NCI-H2171 (cell line): Measurements from ENCODE around the gene RAD9B.
A peak's percentile ranks its signal among the peaks of the same experiment; 100 is the strongest.
"Not testable (repeated sequence)": the region's sequence is repeated elsewhere in the genome, so short reads cannot be mapped to it uniquely, and the experiment has no call there.

Source experiments
- DNase-seq: peaks from one replicate; lab custom pipeline; 2025; lab: John Stamatoyannopoulos, UW

RAD9B gene

DNA sequence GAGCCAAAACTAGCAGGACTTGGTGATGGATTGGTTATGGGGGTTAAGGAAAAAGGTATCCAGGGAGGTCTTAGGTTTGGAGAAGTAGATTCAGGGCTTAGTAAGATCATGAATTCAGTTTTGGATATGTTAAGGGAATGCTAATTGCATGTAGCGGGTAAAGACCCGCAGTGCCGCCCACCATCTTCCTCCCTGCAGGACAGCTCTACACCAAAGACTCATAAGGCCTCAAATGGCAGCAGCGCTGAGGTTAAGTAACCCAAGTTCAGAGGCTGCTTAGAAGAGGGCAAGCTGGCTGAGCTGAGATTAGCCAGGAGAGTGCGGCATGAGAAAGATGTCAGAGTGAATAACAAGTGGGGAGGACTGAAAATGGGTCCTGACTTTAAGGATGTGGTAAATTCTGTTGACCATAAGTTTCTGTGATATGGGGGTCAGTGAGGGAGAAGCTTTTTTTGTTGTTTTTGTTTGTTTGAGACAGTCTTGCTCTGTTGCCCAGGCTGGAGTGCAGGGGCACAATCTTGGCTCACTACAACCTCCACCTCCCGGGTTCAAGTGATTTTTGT, 26.2 kb downstream of the RAD9B start:
- DNase-seq: no peak

GRCh38 chr12:110530511-110530910, 28.4 kb downstream of the RAD9B start:
- DNase-seq: no peak

GRCh38 chr12:110531741-110532333, 29.7 kb downstream of the RAD9B start:
- no peak for DNase-seq

DNA sequence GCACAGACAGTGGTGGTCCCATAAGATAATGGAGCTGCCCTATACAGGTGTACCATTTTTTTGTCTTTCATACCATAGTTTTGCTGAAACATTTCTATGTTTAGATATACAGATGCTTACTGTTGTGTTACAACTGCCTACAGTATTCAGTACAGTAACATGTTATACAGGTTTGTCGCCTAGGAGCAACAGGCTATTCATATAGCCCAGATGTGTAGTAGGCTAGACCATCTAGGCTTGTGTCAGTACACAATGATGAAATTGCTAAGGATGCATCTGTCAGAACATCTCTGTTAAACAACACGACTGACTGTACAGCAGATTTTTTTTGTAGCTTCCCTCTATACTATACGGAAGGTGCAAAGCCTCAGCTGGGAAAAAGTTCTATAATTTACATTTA, 30.5 kb downstream of the RAD9B start:
- DNase-seq: no peak

DNA sequence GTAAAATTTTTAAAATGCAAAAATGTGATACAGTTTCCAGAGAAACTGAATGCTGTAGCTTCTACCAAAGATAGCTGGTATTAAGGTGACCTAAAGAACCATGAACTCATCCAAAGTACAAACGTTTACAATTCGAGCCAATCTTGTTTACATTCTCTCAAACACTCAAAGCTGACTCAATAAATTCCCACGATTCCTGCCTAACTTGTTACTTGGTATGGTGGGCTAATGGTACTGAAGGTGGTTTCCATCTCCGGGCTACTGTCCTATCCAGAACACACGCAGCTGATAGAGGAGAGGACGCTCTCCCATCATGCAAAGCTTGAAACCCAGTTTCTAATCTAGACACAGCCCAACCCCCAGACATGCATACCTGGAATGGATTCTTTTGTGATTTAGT, 31.5 kb downstream of the RAD9B start:
- no peak for DNase-seq

GRCh38 chr12:110534811-110535210, 32.7 kb downstream of the RAD9B start:
- no peak for DNase-seq

GRCh38 chr12:110536834-110537604, 34.9 kb downstream of the RAD9B start:
- DNase-seq: no peak

DNA sequence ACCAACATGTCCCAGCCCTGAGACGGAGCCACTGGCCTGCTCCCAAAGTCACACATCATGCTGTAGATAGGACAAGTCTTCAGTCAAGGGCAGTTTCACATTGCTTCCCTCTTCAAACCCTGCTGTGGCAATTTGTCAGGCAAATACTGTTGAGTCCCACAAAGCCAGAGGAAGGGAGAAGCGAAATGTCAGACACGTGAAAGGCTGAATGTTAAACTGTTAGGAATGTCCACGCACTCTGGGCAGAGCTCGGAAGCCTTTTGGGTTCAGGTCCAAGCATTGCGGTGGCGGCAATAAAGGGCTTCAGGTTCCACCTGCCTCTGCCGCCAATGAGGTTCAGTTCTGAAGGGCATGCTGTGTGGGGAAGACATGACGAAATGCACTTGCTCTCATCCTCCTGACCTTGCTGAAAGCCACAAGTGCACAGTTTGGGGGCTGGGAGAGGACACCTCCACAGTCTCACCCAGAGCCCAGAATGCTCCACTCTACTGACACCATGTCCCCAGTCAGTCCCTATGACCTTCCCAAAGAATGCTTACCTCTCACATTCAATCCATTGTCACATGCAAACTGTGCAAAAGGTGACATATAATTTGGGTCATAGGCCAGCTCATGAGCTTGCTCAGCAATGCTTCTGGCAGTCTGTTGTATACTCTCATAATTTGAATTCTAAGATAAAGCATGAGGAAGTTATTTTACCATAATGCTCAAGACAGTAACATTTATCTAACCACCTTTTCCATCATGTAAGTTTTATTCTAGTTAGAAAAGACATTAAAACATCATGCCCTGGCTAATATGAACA, 35.7 kb downstream of the RAD9B start:
- no peak for DNase-seq

DNA sequence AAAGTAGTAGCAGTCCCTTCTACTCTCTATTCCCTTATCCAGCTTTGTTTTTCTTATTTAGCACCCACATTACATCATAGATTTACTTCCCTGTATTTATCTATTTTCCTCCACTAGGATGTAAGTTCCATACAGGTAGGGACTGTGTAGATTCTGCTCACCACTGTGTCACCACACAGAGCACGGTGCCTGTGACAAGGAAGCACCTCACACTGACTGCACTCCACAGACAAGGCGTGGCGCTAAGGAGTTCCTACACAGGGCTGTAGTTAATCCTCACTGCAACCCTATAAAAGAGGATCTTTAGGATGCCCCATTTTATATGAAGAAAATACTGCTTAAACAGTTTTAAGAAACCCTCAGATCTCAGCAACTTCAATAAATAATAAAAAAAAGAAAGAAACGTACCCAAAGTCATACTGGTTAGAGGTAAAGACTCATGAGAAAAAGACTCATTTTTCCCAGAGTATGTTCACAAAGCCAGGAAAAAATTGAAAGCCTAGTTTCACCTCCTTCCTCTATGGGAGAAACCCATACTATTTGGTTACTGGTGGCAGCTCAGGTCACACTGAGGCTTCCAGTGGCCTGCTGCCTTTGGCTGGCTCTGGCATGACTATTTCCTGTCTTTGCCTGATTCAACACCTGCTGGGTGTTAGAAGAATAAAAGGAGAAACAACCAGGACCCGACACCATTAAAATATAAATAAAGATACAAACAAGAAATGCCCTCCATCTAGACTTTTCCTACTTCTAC, 36.9 kb downstream of the RAD9B start:
- no peak for DNase-seq

DNA sequence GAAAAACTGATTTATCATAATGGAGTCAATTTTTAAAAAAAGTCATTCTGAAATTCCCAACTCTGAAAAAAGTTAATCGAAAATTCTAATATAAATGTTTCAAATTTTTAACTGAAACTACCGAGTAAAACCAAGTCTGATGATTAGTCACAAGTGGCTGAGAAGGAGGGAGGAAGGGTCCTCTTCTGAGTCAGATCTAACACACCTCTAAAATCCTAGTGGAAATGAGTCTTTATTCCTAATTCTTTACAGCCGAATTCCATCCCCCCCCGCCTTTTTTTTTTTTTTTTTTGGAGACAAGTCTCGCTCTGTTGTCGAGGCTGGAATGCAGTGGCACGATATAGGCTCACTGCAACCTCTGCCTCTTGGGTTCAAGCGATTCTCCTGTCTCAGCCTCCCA, 37.9 kb downstream of the RAD9B start:
- no peak for DNase-seq

GRCh38 chr12:110543252-110543959, 41.3 kb downstream of the RAD9B start:
- DNase-seq: peak; percentile 11

- DNase-seq: no peak
Observed at GRCh38 chr12:110543965-110544364, 41.8 kb downstream of the RAD9B start.

GRCh38 chr12:110545259-110545658, 43.1 kb downstream of the RAD9B start:
- DNase-seq: not testable (repeated sequence)

- no peak for DNase-seq
Observed at GRCh38 chr12:110545812-110546211, 43.7 kb downstream of the RAD9B start.

DNA sequence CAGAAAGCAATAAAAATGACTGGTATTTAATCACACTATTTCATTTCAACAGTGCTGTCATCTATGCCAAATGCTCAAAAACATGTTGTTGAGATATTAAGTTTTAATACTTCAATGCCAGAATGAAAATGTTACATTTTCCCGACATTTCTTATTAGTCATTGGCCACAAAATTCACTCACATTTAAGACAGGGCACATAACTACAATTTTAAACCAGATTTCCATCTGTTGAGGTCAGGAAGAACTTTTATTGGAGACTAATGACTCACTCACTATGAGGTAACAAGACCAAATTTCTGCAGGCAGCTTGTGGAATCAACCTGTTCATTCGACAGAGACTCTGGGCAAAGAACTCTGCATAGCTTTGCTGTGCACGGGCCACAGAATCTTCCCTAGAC, 44.2 kb downstream of the RAD9B start:
- DNase-seq: no peak

DNA sequence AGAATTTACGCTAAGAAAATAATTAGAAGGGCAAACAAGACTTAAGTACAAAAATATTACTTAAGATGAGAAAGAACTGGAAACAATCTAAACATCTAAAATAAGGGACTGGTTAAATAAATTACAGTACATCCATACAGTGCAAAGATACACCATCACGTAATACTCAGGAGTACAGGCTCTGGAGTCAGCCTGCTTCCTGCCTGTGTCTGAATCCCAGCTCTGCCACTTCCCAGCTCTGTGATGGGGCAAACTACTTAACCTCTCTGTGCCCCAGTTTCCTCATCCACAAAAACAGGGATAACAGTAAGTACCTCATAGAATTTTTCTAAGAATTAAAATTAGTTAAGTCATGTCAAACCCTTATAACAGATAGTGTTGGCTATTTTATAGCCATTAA, 45.0 kb downstream of the RAD9B start:
- DNase-seq: no peak

GRCh38 chr12:110548678-110549077, 46.5 kb downstream of the RAD9B start:
- no peak for DNase-seq

GRCh38 chr12:110549716-110550115, 47.6 kb downstream of the RAD9B start:
- no peak for DNase-seq

- DNase-seq: no peak
Observed at GRCh38 chr12:110550981-110551380, 48.9 kb downstream of the RAD9B start.
